H9 (cell line): ENCODE results near the gene SLC38A3. TPM values are rescaled to one million over a fixed set of nuclear protein-coding genes. Genes with fewer than 3 reads are reported as not detected.

Experiments used
- DNase-seq: peaks from one replicate; pipeline ENCODE4 v3.0.0-alpha.2; 2017
- H2AFZ ChIP-seq: one replicate; pipeline ENCODE4 v1.6.1; 2013; ENCODE audit warnings: mild to moderate bottlenecking, low read length, control low read depth, moderate library complexity
- H2AK5ac ChIP-seq: 2 replicates; pipeline ENCODE4 v1.6.1; 2013; ENCODE audit warnings: low read length, control low read depth, mixed read lengths; ENCODE audit not compliant: insufficient read length
- H2BK120ac ChIP-seq: one replicate; pipeline ENCODE4 v1.6.1; 2013; ENCODE audit warnings: low read depth, mild to moderate bottlenecking, low read length, control low read depth, inconsistent platforms; ENCODE audit not compliant: poor library complexity, severe bottlenecking
- H2BK12ac ChIP-seq: 2 replicates; pipeline ENCODE4 v1.6.1; 2013; ENCODE audit warnings: low read length, control low read depth, mixed read lengths, low read depth; ENCODE audit not compliant: insufficient read length
- H2BK15ac ChIP-seq: 2 replicates; pipeline ENCODE4 v1.6.1; 2013; ENCODE audit warnings: low read depth, low read length, control low read depth
- H2BK20ac ChIP-seq: one replicate; pipeline ENCODE4 v1.6.1; 2013; ENCODE audit warnings: low read depth, mild to moderate bottlenecking, low read length, control low read depth, inconsistent platforms; ENCODE audit not compliant: poor library complexity, severe bottlenecking
- H2BK5ac ChIP-seq: 2 replicates; pipeline ENCODE4 v1.6.1; 2013; ENCODE audit warnings: low read length, control low read depth, mixed read lengths; ENCODE audit not compliant: insufficient read length
- H3K14ac ChIP-seq: 2 replicates; pipeline ENCODE4 v1.6.1; 2013; ENCODE audit warnings: low read length, control low read depth; ENCODE audit not compliant: insufficient read depth
- H3K18ac ChIP-seq: 2 replicates; pipeline ENCODE4 v1.6.1; 2013; ENCODE audit warnings: low read depth, mild to moderate bottlenecking, mixed read lengths, low read length, control low read depth; ENCODE audit not compliant: insufficient read length
- H3K23ac ChIP-seq: 2 replicates; pipeline ENCODE4 v1.6.1; 2013; ENCODE audit warnings: low read length, control low read depth, mixed read lengths, low read depth; ENCODE audit not compliant: insufficient read length
- H3K23me2 ChIP-seq: 2 replicates; pipeline ENCODE4 v1.6.1; 2013; ENCODE audit warnings: low read depth, mild to moderate bottlenecking, mixed read lengths, low read length, control low read depth; ENCODE audit not compliant: insufficient read length, poor library complexity, severe bottlenecking
- H3K27ac ChIP-seq: 2 replicates; pipeline ENCODE4 v1.5.1; 2013; ENCODE audit warnings: low read length, control low read depth, mixed read lengths, low read depth; ENCODE audit not compliant: insufficient read length
- H3K27me3 ChIP-seq: 2 replicates; pipeline ENCODE4 v1.6.1; 2013; ENCODE audit warnings: low read length, control low read depth, inconsistent platforms; ENCODE audit not compliant: insufficient read depth
- H3K4ac ChIP-seq: 2 replicates; pipeline ENCODE4 v1.6.1; 2013; ENCODE audit warnings: low read depth, mild to moderate bottlenecking, control low read depth, inconsistent platforms, low read length, moderate library complexity
- H3K4me1 ChIP-seq: 2 replicates; pipeline ENCODE4 v1.6.1; 2013; ENCODE audit warnings: low read length, control low read depth, inconsistent platforms; ENCODE audit not compliant: insufficient read depth
- H3K4me2 ChIP-seq: 2 replicates; pipeline ENCODE4 v1.6.1; 2013; ENCODE audit warnings: low read length, control low read depth, mixed read lengths; ENCODE audit not compliant: insufficient read length, insufficient read depth
- H3K56ac ChIP-seq: 2 replicates; pipeline ENCODE4 v1.6.1; 2013; ENCODE audit warnings: low read depth, mild to moderate bottlenecking, mixed read lengths, low read length, control low read depth; ENCODE audit not compliant: insufficient read length
- H3K79me1 ChIP-seq: 2 replicates; pipeline ENCODE4 v1.6.1; 2013; ENCODE audit warnings: low read depth, mild to moderate bottlenecking, moderate library complexity, low read length, control low read depth, inconsistent platforms; ENCODE audit not compliant: insufficient read depth, poor library complexity, severe bottlenecking
- H3K79me2 ChIP-seq: 2 replicates; pipeline ENCODE4 v1.6.1; 2013; ENCODE audit warnings: low read length, control low read depth, inconsistent platforms; ENCODE audit not compliant: insufficient read depth
- H3K9ac ChIP-seq: 2 replicates; pipeline ENCODE4 v1.6.1; 2013; ENCODE audit warnings: low read length, control low read depth, mixed read lengths; ENCODE audit not compliant: insufficient read length; ENCODE audit errors: extremely low read depth
- H3K9me3 ChIP-seq: one replicate; pipeline ENCODE4 v1.6.1; 2013; ENCODE audit warnings: low read depth, low read length, inconsistent platforms; ENCODE audit not compliant: control insufficient read depth
- H3T11ph ChIP-seq: one replicate; pipeline ENCODE4 v1.6.1; 2013; ENCODE audit warnings: mild to moderate bottlenecking, low read length, control low read depth, inconsistent platforms
- H4K20me1 ChIP-seq: one replicate; pipeline ENCODE4 v1.6.1; 2013; ENCODE audit not compliant: control insufficient read depth, insufficient read length, insufficient read depth
- H4K5ac ChIP-seq: 2 replicates; pipeline ENCODE4 v1.6.1; 2013; ENCODE audit warnings: low read depth, mild to moderate bottlenecking, mixed read lengths, low read length, control low read depth; ENCODE audit not compliant: insufficient read length
- H4K8ac ChIP-seq: replicated peaks from 2 replicates; pipeline ENCODE4 v1.6.1; 2013; ENCODE audit warnings: low read length, control low read depth, mixed read lengths, low read depth; ENCODE audit not compliant: insufficient read length
- H4K91ac ChIP-seq: 2 replicates; pipeline ENCODE4 v1.6.1; 2013; ENCODE audit warnings: low read depth, mild to moderate bottlenecking, moderate library complexity, mixed read lengths, low read length, control low read depth; ENCODE audit not compliant: insufficient read length
- H3K27ac Mint-ChIP-seq, 3 experiments: 2 replicates in 2 of 3; 3 replicates in 1 of 3; pipeline ENCODE4 v1.8.0; 2020 to 2021; ENCODE audit warnings: mixed read lengths in 3 of 3, mild to moderate bottlenecking in 1 of 3, moderate library complexity in 1 of 3
- H3K27me3 Mint-ChIP-seq: 2 replicates; pipeline ENCODE4 v1.8.0; 2021; ENCODE audit warnings: low read depth, mild to moderate bottlenecking, moderate library complexity, mixed read lengths
- H3K36me3 Mint-ChIP-seq, 3 experiments: 2 replicates in 2 of 3; 3 replicates in 1 of 3; pipeline ENCODE4 v1.8.0; 2020 to 2021; ENCODE audit warnings: low read depth in 3 of 3, mixed read lengths in 3 of 3; ENCODE audit not compliant: insufficient read depth in 1 of 3
- H3K4me1 Mint-ChIP-seq, 2 experiments: 2 replicates each; pipeline ENCODE4 v1.8.0; 2020; ENCODE audit warnings: mixed read lengths in 2 of 2
- H3K4me3 Mint-ChIP-seq, 2 experiments: 2 replicates in 1 of 2; 3 replicates in 1 of 2; pipeline ENCODE4 v1.8.0; 2020 to 2021; ENCODE audit warnings: mild to moderate bottlenecking in 2 of 2, mixed read lengths in 2 of 2, moderate library complexity in 1 of 2
- H3K9me3 Mint-ChIP-seq, 2 experiments: 2 replicates in 1 of 2; 3 replicates in 1 of 2; pipeline ENCODE4 v1.8.0; 2020; ENCODE audit warnings: mild to moderate bottlenecking in 2 of 2, mixed read lengths in 2 of 2, moderate library complexity in 1 of 2
- CTCF ChIP-seq: fragments of 200-600 bp; sonication (generic); conservative IDR thresholded peaks from 3 replicates; pipeline ENCODE4 v1.8.0; 2021; ENCODE audit warnings: antibody characterized with exemption, mild to moderate bottlenecking
- WGBS: extraction: QIAGEN DNeasy Blood & Tissue Kit; methylation state at CpG from one replicate; pipeline ENCODE4 v1.1.7; 2013; ENCODE audit warnings: missing lambda C conversion rate, low lambda C conversion rate, mixed read lengths; ENCODE audit not compliant: insufficient read length; ENCODE audit errors: extremely low coverage; 5-methylcytosine and 5-hydroxymethylcytosine counted together
- total RNA-seq: library from RNA; stranded (reverse); gene quantifications from 2 replicates; pipeline ENCODE4 v1.2.1, GENCODE V29; 2021

Gene SLC38A3
- total RNA-seq, 1 experiment from 2014 or later: 1.4 TPM

- no peaks in the 10 kb centered on the region for H3K9me3 Mint-ChIP-seq
- Histone ChIP-seq H3K4ac (no peak overlapping the region), H3K9ac (no peak overlapping the region), H3K14ac (no peak overlapping the region), H2BK20ac (no peak overlapping the region), H4K20me1 (no peaks in the 10 kb centered on the region), H3T11ph (no peak overlapping the region), H3K9me3 (no peaks in the 10 kb centered on the region), H3K27ac (no peak overlapping the region), H2AFZ (no peak overlapping the region), H4K8ac (no peak overlapping the region), H3K27me3 (no peaks in the 10 kb centered on the region; the same call in 1 of the 2 replicates), H2AK5ac (no peak overlapping the region), H3K4me1 (no peaks in the 10 kb centered on the region), H3K79me2 (no peaks in the 10 kb centered on the region), H4K5ac (no peak overlapping the region), H3K79me1 (no peaks in the 10 kb centered on the region), H2BK120ac (no peak overlapping the region), H3K56ac (no peak overlapping the region), H2BK5ac (no peak overlapping the region), H4K91ac (no peak overlapping the region), H3K23ac (no peak overlapping the region), H3K4me2 (no peak overlapping the region), H3K23me2 (no peaks in the 10 kb centered on the region), H3K18ac (no peak overlapping the region), H2BK15ac (no peak overlapping the region), H2BK12ac (no peak overlapping the region)
- DNase-seq: peak; percentile 87
- peak overlapping the region in 1 of 2 experiments; percentile 58; a peak in 1 of 5 replicates for H3K4me3 Mint-ChIP-seq
- peaks cover 7 to 16% of the 10 kb centered on the region in 2 experiments for H3K4me1 Mint-ChIP-seq
- no CpG with 5 or more reads among the region's 21 CpGs for WGBS
- no peaks in the 10 kb centered on the region for H3K36me3 Mint-ChIP-seq
- peak; percentile 93 for TF ChIP-seq CTCF
- no peak overlapping the region for H3K27ac Mint-ChIP-seq
- peaks cover 39% of the 10 kb centered on the region for H3K27me3 Mint-ChIP-seq
Measured at GRCh38 chr3:50192689-50193141, 12.4 kb upstream of the SLC38A3 start.
